Cardiac fibroblast (primary cell): ENCODE data around the gene PC.
A peak's percentile ranks its signal among the peaks of the same experiment; 100 is the strongest.

Experiments
- DNase-seq, 2 donors: peaks; one replicate each; pipeline versions ENCODE4 v3.0.0 to v3.0.0-alpha.2; 2010; ENCODE audit warnings: low read depth in 2 of 2
- H3K4me3 ChIP-seq, 2 donors: replicated peaks in 1 of 2; 1 replicate in 1 of 2; 2 replicates in 1 of 2; pipeline ENCODE4 v1.5.1; 2011; ENCODE audit warnings: low read depth in 2 of 2, low read length in 2 of 2, mild to moderate bottlenecking in 2 of 2, moderate library complexity in 1 of 2
- TF ChIP-seq, protein P1 (sequence below): IDR thresholded peaks from one replicate; pipeline ENCODE4 v1.5.1; 2011; ENCODE audit warnings: low read depth, mild to moderate bottlenecking, low read length, inconsistent platforms

The PC gene

DNA sequence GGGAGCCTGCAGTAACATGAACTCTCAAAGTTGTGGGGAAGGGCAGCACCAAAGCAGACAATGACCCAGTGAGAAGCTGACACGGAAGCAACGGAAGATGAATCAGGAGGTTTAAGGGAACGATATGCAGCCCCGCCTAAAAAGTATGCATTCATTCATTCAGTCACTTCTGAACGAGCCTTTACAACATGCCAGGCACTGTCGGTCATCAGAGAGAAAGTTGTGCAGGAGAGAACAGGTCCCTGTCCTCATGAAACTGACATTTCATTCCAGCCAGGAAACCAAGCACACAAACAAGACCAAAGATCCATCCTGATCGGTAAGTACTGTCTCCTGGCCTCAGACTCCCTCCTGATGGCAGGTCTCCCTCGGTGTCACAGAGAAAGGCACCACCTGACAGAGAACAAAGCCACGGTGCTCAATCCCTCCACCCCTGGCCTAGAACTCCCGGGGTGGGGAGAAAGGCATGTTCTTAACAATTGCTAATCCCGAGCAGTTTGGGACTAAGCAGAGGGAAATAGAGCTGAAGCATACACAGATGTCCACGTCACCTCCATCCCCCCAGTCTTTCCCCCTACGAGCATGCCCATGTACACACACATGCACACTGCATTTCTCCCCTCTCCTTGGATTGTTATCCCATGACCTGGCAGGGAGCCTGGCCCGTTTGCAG lies 52.0 kb downstream of the PC start:
- H3K4me3 ChIP-seq = no peak overlapping the region
- TF ChIP-seq, protein P1, sequence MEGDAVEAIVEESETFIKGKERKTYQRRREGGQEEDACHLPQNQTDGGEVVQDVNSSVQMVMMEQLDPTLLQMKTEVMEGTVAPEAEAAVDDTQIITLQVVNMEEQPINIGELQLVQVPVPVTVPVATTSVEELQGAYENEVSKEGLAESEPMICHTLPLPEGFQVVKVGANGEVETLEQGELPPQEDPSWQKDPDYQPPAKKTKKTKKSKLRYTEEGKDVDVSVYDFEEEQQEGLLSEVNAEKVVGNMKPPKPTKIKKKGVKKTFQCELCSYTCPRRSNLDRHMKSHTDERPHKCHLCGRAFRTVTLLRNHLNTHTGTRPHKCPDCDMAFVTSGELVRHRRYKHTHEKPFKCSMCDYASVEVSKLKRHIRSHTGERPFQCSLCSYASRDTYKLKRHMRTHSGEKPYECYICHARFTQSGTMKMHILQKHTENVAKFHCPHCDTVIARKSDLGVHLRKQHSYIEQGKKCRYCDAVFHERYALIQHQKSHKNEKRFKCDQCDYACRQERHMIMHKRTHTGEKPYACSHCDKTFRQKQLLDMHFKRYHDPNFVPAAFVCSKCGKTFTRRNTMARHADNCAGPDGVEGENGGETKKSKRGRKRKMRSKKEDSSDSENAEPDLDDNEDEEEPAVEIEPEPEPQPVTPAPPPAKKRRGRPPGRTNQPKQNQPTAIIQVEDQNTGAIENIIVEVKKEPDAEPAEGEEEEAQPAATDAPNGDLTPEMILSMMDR = no peak
- peak; percentile 43 to 62 for DNase-seq

DNA sequence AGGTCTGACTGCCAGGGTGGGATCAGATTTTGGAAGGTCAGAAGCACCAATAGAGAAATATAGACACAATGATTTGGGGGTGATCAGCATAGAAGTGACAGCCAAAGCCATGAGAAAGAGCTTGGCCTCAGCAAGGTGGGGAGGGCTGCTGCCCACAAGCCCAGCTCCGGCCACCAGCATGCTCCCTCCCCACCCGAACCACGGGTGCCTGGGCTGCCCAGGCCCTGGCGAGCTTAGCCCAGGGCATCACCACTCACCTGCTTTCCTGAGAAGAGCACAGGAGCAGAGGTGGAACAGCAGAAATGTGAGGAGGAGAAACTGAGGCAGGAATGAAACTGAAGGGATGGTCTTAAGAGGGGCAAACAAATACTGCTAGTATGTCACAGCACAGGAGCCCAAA lies 52.6 kb downstream of the PC start:
- DNase-seq = no peak
- H3K4me3 ChIP-seq = no peak overlapping the region
- TF ChIP-seq, protein P1 = no peak

DNA sequence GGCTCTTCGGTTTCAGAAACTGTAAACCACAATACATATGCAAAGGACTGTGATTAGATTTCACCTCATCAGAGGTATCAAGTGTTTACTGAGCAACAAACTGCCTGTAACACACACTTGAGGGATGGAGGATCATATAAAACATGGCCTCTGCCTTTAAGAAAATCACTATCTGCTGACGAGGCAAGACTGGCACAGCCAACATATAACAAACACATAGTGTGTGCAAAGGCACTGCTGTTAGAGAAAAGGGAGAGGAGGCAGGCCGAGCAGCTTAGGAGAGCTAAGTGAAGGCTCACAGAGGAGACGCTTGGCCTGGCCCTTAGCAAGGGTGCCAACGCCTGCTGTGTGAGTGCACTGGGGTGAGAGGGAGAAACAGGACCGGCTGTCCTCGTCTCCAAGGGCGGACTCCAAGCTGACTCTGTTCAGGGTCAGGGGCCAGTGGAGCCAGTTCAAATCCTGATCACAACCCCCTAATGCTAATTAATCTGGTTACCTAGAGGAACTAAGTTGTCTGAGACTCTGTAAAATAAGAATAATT lies 53.1 kb downstream of the PC start:
- no peak overlapping the region for H3K4me3 ChIP-seq
- no peak for DNase-seq
- TF ChIP-seq, protein P1 = no peak

DNA sequence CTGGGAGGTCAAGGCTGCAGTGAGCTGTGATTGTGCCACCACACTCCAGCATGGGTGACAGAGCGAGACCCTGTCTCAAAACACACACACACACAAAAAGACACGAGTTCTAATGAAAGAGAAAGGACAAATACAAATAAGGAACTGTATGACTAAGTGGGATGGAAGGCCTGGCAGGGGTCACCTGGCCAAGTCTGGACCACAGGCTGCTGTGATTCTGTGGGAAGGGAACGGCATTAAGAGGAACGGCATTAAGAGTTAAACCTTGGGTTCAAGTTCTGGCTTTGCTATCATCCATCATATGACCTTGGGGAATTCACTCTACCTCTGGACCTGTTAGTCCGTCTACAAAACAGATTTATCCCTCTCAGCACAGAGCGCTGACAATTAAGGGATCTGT lies 53.6 kb downstream of the PC start:
- H3K4me3 ChIP-seq = no peak overlapping the region
- TF ChIP-seq, protein P1 = no peak
- DNase-seq = no peak

DNA sequence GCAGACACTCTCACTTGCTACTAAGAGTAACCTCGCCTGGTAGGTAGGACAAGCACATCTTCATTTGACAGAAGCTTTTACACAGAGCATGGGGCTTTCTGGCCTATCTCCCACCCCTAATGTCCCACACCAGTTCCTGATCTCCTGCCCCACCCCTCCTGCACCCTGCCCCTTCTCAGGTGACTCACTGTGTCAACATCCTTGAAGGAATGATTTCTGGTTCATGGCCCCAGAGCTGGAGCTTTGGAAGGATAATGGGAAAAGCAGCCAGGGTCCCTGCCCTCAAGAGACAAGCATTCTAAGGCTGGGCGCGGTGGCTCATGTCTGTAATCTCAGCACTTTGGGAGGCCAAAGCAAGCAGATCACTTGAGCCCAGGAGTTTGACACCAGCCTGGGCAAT lies 54.1 kb downstream of the PC start:
- DNase-seq = peak in 1 of 2 donors; percentile 27
- TF ChIP-seq, protein P1 = no peak
- H3K4me3 ChIP-seq = no peak overlapping the region

DNA sequence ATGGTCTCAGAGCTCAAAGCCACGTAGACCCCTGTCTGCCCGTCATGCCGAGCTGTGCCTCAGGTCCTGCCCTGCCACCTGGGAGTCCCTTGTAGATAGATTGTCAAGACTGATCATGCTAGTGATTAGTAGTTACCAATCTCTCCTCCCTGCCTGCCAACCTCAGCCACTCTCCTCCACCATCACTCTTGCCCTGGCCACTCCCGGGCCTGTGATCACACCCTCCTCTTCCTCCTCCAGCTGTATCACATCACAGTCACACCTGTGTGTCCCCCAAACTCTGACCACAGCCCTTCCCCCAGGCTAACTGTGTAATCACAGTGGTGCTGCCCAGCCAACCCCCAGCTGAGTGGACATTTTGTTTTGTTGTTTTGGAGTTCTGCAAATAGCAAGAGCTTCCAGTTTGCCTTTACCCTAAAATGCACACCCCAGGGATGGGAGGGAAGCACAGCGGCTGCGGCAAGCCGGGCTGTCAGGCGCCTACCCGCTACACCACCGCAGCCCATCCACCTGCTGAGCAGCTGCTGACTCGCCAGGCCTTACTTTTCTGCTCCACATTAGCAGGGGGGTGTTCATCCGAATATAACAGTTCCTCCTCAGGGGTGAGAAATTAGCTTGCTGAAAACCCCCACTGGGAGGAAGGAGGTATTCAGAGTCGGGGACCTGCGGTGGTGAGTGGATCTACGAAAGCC lies 55.6 kb downstream of the PC start:
- DNase-seq = no peak
- TF ChIP-seq, protein P1 = no peak
- H3K4me3 ChIP-seq = no peak overlapping the region
